ENCODE data around the gene KCNJ8.
"Not testable (repeated sequence)": the region's sequence is repeated elsewhere in the genome, so short reads cannot be mapped to it uniquely, and the experiment has no call there.

The KCNJ8 gene

GRCh38 chr12:21800011-21800410 is 25.5 kb upstream of the KCNJ8 start:
- H3K27me3 ChIP-seq (ENCODE audit: control insufficient read depth, low read length), result no peaks in the 10 kb centered on the region
- H3K4me2 ChIP-seq (ENCODE audit: low read length), result no peak overlapping the region
- no peak overlapping the region for H3K27ac ChIP-seq (ENCODE audit: low read depth, low read length)
- no peak overlapping the region for H3K4me3 ChIP-seq (ENCODE audit: low read length)
- no peaks in the 10 kb centered on the region for H4K20me1 ChIP-seq (ENCODE audit: control insufficient read depth, insufficient read depth, low read depth, low read length)
- no peaks in the 10 kb centered on the region for H3F3A ChIP-seq (ENCODE audit: control insufficient read depth, insufficient read depth)
- H3K9me3 ChIP-seq (ENCODE audit: control insufficient read depth, insufficient read depth, low read length), result no peaks in the 10 kb centered on the region
- TF ChIP-seq EZH2phosphoT487 (IDR thresholded peaks at IDR 0.05; ENCODE audit: borderline replicate concordance, low read length) (no peak), CTCF (IDR thresholded peaks at IDR 0.05; ENCODE audit: low read depth, low read length, poor library complexity, severe bottlenecking) (no peak)
- no peaks in the 10 kb centered on the region for H3K36me3 ChIP-seq (ENCODE audit: control insufficient read depth, low read length)
- H3K9me2 ChIP-seq (replicated peaks; ENCODE audit: control insufficient read depth, low read length), result no peaks in the 10 kb centered on the region
- no peaks in the 10 kb centered on the region for H3K79me2 ChIP-seq (ENCODE audit: control insufficient read depth, low read length)
- H3K4me1 ChIP-seq (ENCODE audit: control insufficient read depth, low read length), result no peaks in the 10 kb centered on the region

- Histone ChIP-seq H3K36me3 (ENCODE audit: control insufficient read depth, low read length) (no peaks in the 10 kb centered on the region), H3K9me2 (replicated peaks; ENCODE audit: control insufficient read depth, low read length) (no peaks in the 10 kb centered on the region), H3F3A (ENCODE audit: control insufficient read depth, insufficient read depth) (no peaks in the 10 kb centered on the region), H4K20me1 (ENCODE audit: control insufficient read depth, insufficient read depth, low read depth, low read length) (no peaks in the 10 kb centered on the region), H3K27me3 (ENCODE audit: control insufficient read depth, low read length) (no peaks in the 10 kb centered on the region), H3K27ac (ENCODE audit: low read depth, low read length) (no peak overlapping the region), H3K79me2 (ENCODE audit: control insufficient read depth, low read length) (no peaks in the 10 kb centered on the region), H3K4me1 (ENCODE audit: control insufficient read depth, low read length) (no peaks in the 10 kb centered on the region), H3K4me3 (ENCODE audit: low read length) (no peak overlapping the region), H3K4me2 (ENCODE audit: low read length) (no peak overlapping the region), H3K9me3 (ENCODE audit: control insufficient read depth, insufficient read depth, low read length) (no peaks in the 10 kb centered on the region)
- TF ChIP-seq CTCF (IDR thresholded peaks at IDR 0.05; ENCODE audit: low read depth, low read length, poor library complexity, severe bottlenecking) (no peak), EZH2phosphoT487 (IDR thresholded peaks at IDR 0.05; ENCODE audit: borderline replicate concordance, low read length) (no peak)
These were observed 23.0 kb upstream of the KCNJ8 start for GRCh38 chr12:21797539-21797938.

- Histone ChIP-seq H3K27me3 (ENCODE audit: control insufficient read depth, low read length) (no peaks in the 10 kb centered on the region), H3F3A (ENCODE audit: control insufficient read depth, insufficient read depth) (no peaks in the 10 kb centered on the region), H3K4me3 (ENCODE audit: low read length) (no peak overlapping the region), H3K9me3 (ENCODE audit: control insufficient read depth, insufficient read depth, low read length) (no peaks in the 10 kb centered on the region), H3K4me2 (ENCODE audit: low read length) (no peak overlapping the region), H3K79me2 (ENCODE audit: control insufficient read depth, low read length) (no peaks in the 10 kb centered on the region), H3K4me1 (ENCODE audit: control insufficient read depth, low read length) (no peaks in the 10 kb centered on the region), H3K36me3 (ENCODE audit: control insufficient read depth, low read length) (no peaks in the 10 kb centered on the region), H3K9me2 (replicated peaks; ENCODE audit: control insufficient read depth, low read length) (no peaks in the 10 kb centered on the region), H4K20me1 (ENCODE audit: control insufficient read depth, insufficient read depth, low read depth, low read length) (no peaks in the 10 kb centered on the region), H3K27ac (ENCODE audit: low read depth, low read length) (no peak overlapping the region)
- TF ChIP-seq CTCF (IDR thresholded peaks at IDR 0.05; ENCODE audit: low read depth, low read length, poor library complexity, severe bottlenecking), result no peak
- TF ChIP-seq EZH2phosphoT487 (IDR thresholded peaks at IDR 0.05; ENCODE audit: borderline replicate concordance, low read length), result no peak
These were observed 21.3 kb upstream of the KCNJ8 start for GRCh38 chr12:21795648-21796328.

- not testable (repeated sequence) for H3K27ac ChIP-seq (ENCODE audit: low read depth, low read length); H4K20me1 ChIP-seq (ENCODE audit: control insufficient read depth, insufficient read depth, low read depth, low read length); H3K4me3 ChIP-seq (ENCODE audit: low read length); H3K9me2 ChIP-seq (replicated peaks; ENCODE audit: control insufficient read depth, low read length); H3K27me3 ChIP-seq (ENCODE audit: control insufficient read depth, low read length); H3K79me2 ChIP-seq (ENCODE audit: control insufficient read depth, low read length); H3K4me1 ChIP-seq (ENCODE audit: control insufficient read depth, low read length); H3K36me3 ChIP-seq (ENCODE audit: control insufficient read depth, low read length); H3K4me2 ChIP-seq (ENCODE audit: low read length); H3K9me3 ChIP-seq (ENCODE audit: control insufficient read depth, insufficient read depth, low read length); H3F3A ChIP-seq (ENCODE audit: control insufficient read depth, insufficient read depth)
These were observed 20.5 kb upstream of the KCNJ8 start for GRCh38 chr12:21794807-21795595.

- not testable (repeated sequence) for H3F3A ChIP-seq (ENCODE audit: control insufficient read depth, insufficient read depth); H3K4me2 ChIP-seq (ENCODE audit: low read length); H3K9me2 ChIP-seq (replicated peaks; ENCODE audit: control insufficient read depth, low read length); H3K36me3 ChIP-seq (ENCODE audit: control insufficient read depth, low read length); H3K4me1 ChIP-seq (ENCODE audit: control insufficient read depth, low read length); H4K20me1 ChIP-seq (ENCODE audit: control insufficient read depth, insufficient read depth, low read depth, low read length); H3K4me3 ChIP-seq (ENCODE audit: low read length); H3K9me3 ChIP-seq (ENCODE audit: control insufficient read depth, insufficient read depth, low read length); H3K27ac ChIP-seq (ENCODE audit: low read depth, low read length); H3K79me2 ChIP-seq (ENCODE audit: control insufficient read depth, low read length); H3K27me3 ChIP-seq (ENCODE audit: control insufficient read depth, low read length)
These were observed 15.2 kb upstream of the KCNJ8 start for GRCh38 chr12:21789687-21790086.
